Right lung (tissue), 5 donors: ENCODE data around the gene EFNA4. TPM values are rescaled to one million over a fixed set of nuclear protein-coding genes. Genes with fewer than 3 reads are reported as not detected.
A peak's percentile ranks its signal among the peaks of the same experiment; 100 is the strongest.

ENCODE experiments used
- DNase-seq, 2 donors: peaks; one replicate each; pipeline ENCODE4 v3.0.0-alpha.2; 2013
- polyA plus RNA-seq, 5 donors: library from polyadenylated mRNA; unstranded; fragments of 120-200 nt; gene quantifications; one replicate each; pipeline versions ENCODE4 v1.2.1 to v1.2.3, GENCODE V29; 2013; ENCODE audit warnings: inconsistent platforms in 1 of 5, low replicate concordance in 1 of 5; ENCODE audit not compliant: insufficient read length in 5 of 5, insufficient read depth in 1 of 5

Gene EFNA4
- polyA plus RNA-seq, 5 donors = 16.0 to 25.3 (median 23.3) TPM

DNA sequence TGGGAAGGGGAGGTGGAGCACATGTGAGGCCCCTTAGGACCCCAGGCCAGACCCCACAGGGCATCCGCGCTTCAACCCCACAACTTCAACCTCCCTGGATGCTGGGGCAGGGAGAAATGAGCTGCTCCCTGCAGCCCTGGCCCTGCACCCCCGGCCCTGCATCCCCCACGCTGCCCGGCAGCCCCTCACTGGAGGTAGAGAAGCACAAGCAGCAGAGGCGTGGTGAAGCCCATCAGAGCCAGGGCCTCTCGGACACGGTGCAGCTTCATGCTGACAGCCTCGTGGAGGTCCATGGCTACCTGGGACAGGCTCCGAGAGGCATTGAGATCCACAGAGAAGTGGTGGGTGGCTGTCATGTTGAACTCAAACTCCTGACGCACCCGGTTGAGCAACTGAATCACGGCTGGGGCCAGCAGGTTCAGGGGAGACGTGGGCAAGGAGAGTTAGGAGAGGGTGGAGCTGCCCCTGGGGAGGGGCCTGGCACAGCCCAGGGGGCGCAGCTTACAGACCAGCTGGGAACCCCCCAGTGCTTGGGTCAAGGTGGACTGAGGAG lies 33.2 kb upstream of the EFNA4 start:
- DNase-seq = no peak

GRCh38 chr1:155030899-155031298 lies 32.6 kb upstream of the EFNA4 start:
- DNase-seq = no peak

- DNase-seq = no peak
Measured at GRCh38 chr1:155032886-155033285, 30.7 kb upstream of the EFNA4 start.

DNA sequence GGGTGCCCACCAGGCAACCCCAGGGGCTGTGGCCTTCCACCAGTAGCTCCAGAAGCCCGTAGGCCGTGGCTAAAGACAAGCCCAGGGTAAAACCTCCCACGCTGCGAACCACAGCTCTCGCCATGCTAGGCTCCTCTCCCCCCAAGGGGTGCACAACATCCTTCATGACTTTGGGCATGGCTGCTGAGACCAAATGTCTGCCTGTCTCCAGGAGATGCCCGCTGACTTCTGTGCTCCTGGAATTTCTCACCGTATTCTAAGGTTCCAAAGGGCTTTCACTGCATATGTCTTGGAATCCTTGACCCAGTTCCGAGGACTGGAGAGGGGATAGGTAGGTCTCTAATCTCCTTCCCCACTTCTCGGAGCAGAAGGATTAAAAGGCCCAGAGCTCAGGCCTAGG lies 30.0 kb upstream of the EFNA4 start, which contains the start of the genes DCST1 and DCST2:
TSS of gene DCST1 (plus strand) at position 301 of the 400 bp plus-strand sequence. CDS start 213 bp downstream, outside the sequence.
TSS of gene DCST2 (minus strand) at position 258 of the 400 bp plus-strand sequence. CDS start at position 178, 80 bp downstream.
- DNase-seq = no peak

- no peak for DNase-seq
Measured at GRCh38 chr1:155034318-155035208, 29.0 kb upstream of the EFNA4 start.

- DNase-seq = no peak
Measured at GRCh38 chr1:155035936-155036335, 27.6 kb upstream of the EFNA4 start.

DNA sequence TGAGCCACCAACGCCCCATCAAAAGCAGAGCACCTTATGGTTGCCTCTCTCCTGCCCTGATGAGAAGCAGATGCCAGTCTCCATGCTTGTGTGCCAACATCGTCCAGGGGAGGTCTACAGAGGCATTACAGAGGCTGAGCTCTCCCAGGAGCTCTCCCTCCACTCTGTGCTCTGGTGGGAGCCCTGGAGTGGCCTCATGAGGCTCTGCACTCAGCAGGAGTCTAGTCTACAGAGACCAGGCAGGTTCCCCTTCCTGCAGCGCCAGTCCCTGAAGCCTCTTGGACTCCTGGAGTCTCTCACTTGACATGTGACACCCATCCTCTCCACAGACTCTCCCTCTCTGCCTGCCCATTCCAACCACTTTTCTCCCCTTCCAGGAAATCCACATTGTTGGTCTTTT lies 26.5 kb upstream of the EFNA4 start:
- no peak for DNase-seq

GRCh38 chr1:155037851-155038441 lies 25.6 kb upstream of the EFNA4 start:
- DNase-seq = no peak

GRCh38 chr1:155038602-155039307 lies 24.8 kb upstream of the EFNA4 start:
- no peak for DNase-seq

GRCh38 chr1:155039308-155039669 lies 24.3 kb upstream of the EFNA4 start:
- DNase-seq = no peak

DNA sequence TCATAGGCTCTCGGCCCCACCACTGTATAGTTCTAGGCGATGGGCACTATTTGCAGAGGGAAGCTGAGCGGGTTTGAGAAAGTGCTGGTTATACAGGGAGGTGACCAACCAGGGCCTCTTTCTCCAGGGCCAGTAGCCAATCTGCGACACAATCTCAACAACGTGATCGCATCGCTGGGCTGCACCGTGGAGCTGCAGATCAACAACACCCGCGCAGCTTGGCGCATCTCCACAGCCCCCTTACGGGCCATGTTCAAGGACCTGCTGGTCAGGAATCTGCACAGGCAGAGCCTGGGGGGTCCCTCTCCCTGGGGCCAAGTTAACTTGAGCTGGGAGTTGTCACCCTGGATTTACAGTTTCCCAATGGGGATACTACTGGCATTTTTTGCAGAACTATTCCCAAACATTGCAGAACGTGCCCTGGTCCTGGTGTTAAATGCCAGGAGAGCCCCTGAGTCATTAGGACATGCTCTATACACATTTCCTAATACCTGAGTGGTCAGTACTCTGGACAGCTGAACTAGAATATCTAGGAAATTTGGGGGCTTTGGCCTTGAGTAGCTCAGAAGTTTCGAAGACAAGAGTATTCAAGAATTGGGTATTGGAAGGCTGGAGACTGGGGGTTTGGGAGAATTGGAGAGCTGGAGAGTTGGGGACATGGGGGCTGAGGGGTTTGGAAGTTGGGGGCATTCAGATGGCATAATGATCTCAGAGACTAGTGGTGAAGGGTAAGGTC lies 23.0 kb upstream of the EFNA4 start:
- DNase-seq = no peak

GRCh38 chr1:155042789-155043188 lies 20.8 kb upstream of the EFNA4 start:
- DNase-seq = no peak

GRCh38 chr1:155043301-155043702 lies 20.2 kb upstream of the EFNA4 start:
- DNase-seq = no peak

- no peak for DNase-seq
Measured at GRCh38 chr1:155043793-155044192, 19.7 kb upstream of the EFNA4 start.

GRCh38 chr1:155044365-155044764 lies 19.2 kb upstream of the EFNA4 start:
- DNase-seq = no peak

DNA sequence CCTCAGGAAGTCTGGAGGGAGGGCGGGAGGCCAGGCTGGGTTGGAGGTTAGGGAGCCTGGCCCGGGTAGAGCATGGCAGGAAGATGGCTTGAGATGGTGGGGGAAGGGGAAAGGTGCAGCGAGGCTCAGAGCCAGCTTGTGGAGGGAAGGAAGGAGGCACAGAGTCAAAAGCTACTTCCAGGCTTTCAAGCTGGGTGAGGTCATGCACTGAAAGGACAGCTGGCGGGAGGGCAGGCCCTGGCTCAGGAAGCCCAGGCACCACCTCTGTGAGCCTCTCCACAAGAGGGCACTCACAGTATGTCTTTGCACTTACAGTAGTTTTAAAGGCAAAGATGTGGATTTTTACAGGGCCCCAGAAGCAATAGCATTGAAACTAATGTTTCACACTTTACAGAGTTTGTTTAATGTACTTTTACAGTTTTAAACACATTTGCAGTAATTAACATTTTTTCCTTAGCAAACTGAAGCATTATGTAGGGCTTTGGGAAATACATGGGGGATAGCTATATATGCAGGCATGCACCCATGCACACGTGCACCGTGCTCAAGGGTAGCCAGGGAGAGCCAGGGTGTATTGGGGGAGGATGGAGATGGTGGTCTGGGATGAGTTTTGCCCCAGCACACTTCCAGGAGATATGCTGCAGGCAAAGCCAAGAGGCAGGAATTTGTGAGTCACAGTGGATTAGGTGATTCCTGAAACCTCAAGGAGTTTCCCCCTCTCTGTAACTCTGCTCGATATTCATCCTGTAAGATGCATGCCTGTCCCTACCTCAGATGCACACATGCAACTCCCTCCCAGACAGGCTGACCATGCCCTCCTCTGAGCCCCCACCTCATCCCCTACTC lies 18.5 kb upstream of the EFNA4 start:
- peak in 1 of 2 donors; percentile 55 for DNase-seq

- no peak for DNase-seq
Measured at GRCh38 chr1:155048449-155049334, 14.8 kb upstream of the EFNA4 start.

DNA sequence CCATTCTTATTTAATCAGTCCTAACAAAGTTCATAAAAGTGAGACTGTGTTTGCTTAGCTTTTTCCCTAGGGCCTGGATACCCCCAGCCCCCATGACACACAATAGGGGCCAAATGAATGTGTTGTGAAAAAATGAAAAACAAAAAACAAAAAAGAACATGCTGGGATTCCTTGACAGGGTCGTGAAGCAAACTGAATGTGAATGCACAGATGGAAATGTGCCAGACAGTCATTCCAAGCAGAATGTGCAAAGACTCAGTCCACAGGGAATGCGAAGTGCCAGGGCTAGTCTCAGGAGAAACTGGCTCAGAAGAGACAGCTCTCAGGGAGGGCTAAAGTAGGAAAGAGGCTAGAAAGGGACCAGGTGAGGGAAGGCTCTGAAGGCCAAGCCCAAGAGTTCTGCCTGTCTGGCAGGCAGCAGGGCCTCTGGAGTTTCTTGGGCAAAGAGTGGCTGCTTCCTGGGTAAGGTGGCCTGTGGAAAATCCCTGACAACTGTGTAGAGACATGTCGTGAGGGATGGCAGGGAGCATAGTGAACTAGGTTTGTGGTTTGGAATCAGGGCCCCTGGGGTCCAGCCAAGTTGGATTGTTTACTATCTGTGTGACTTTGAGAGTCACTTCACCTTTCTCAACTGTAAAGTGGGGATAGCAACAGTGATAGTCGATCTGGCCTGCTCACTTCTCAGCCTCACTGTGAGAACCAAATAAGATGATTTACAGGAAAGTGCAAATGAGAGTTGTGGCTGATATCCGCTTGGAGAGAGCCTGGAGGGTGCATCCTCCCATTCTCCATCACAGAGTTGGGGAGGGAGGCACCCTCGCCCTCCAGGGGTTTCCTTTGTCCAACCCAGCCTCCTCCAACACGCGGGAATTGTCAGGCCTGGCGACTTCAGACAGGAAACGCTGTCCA lies 13.6 kb upstream of the EFNA4 start:
- no peak for DNase-seq
